Stimulated activated CD4-positive, alpha-beta T cell treated with anti-CD3 and anti-CD28 coated beads, Interleukin-1b, Interleukin-23, amount 100 ng/mL, for 48 hours (primary cell): Measurements from ENCODE around the gene TAF1B.

Experiments used
- DNase-seq: peaks from one replicate; pipeline ENCODE4 v3.0.0-alpha.2; 2020

TAF1B gene

DNA sequence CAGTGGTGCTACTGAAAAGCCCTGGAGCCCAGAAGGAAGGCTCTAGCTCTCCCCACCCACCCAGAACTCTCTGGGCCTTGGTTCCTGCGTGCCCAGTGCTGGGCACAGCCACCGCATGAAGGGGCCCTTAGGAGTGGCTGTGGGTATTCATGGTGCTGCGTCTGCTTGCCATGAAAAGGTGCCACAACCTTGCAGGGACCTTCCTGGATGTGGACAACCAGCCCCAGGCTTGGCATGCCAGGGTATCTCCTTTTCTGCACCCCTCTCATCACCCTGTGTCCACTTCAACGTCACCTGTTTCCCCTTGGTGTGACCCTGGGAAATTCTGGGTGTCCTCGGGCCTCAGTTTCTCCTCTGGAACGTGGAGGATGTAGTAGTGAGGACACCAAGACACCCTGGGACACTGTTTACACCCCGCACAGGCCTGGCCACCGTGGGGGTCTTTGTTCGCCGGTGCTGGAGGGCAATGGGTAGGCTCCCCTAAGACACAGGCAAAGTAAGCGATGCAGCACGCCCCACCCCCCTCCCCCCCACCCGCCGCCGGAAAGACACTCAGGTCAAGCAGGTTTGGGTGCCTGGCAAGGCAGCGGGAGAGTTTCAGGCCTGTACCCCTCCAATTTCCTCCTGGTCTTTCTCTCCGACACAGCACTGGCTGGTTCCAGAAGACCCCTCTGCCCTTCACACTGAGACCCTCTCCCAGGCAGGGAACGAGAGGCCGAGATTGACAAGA is 34.8 kb upstream of the TAF1B start:
- no peak for DNase-seq

- DNase-seq, result no peak
Measured at GRCh38 chr2:9809064-9809356, 34.3 kb upstream of the TAF1B start.

DNA sequence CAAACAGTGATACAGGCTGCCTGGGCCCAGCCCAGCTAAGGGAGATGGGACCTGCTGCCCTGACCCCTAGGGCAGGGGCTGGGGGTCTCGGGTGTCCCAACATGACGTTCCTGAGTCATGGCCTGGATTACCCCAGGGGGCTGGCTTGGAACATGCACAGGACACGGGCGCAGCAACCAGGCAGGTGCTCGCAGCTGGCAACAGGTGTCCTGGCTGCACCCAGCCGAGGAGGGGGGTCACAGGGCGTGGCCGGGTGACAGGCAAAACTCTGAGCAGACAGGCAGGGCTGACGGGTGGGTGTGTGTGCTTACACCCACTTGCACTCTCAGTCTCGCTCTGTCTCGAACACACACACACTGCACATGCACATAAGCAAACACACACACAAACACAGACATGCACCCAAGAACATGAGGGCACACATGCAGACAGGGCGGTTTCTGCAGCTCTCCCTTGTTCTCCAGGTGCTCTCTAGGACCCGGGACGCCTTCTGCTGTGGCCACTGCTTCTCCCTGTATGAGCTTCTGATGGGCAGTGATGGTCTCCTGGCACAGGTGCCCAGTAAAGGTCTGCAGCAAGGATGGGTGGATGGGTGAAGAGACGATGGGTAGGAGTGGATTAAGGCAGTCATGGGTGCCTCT is 33.7 kb upstream of the TAF1B start:
- DNase-seq, result no peak

DNA sequence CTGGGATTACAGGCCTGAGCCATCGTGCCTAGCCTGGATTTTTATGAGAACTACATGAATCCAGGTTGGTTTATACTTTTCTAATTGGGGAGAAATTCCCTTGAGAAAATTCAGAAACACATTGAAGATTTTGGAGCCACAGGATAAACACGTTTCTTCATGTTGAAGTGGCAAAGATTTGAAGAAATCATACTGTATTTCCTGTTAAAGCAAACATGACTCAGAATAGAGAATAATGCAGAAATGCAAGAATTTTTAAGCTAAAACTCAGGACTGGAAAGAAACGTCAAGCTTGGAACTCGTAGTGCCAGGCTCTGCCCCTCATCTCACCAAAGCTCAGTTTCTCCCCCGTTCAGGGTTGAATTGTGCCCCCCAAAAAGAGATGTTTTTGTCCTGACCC is 32.1 kb upstream of the TAF1B start:
- no peak for DNase-seq

GRCh38 chr2:9811679-9812511 is 31.4 kb upstream of the TAF1B start:
- no peak for DNase-seq

DNA sequence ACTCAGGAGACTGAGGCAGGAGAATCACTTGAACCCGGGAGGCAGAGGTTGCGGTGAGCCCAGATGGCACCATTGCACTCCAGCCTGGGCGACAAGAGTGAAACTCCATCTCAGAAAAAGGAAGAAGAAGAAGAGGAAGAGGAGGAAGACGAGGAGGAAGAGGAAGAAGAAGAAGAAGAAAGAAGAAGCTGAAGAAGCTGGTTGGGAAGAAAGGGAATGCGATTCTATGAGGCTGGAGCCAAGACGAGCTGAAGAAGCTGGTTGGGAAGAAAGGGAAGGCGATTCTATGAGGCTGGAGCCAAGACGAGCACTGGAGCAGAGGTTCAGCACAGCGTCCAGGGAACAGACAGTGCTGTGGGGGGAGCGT is 30.3 kb upstream of the TAF1B start:
- no peak for DNase-seq

GRCh38 chr2:9813312-9814128 is 29.8 kb upstream of the TAF1B start:
- DNase-seq, result peak; percentile 66

GRCh38 chr2:9814129-9814868 is 29.0 kb upstream of the TAF1B start:
- DNase-seq, result no peak

DNA sequence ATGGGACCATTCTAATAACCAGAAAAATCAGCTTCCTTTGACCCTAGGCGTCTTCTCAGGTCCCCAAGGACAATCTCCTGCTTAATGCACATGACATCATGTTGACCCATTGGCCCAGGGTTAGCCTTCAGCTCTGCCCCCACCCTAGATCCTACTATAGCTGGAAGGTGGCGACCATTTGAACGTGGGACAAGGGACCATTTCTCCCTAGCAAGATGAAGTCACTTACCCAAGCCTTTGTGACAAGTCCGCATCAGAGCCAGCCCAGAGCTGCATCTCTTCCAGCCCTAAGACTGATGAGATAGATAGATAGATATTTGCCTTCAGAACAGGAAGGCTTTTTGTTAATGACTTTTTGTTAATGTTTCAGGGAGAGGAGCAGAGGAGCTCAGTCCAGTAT is 28.2 kb upstream of the TAF1B start:
- no peak for DNase-seq

DNA sequence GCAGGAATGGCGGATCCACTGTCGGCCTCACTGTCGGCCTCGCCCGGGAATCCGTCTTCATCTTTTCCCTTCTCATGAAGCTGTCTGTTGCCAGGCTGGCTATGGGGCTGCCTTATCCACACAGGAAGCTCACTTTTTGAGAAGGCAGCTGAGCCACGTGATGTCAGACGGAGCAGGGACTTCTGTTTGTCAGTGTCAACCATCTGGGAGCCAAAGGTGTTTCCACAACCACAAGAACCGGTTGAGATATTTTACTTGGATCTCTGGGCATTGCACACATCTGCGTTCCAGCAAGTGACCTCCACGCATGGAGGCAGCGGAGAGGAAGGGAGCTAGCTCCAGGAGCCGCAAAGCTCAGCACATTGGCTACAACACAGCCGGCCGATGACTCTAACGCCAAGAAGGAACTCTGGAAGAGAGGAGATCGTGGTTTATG is 27.4 kb upstream of the TAF1B start:
- DNase-seq, result no peak

DNA sequence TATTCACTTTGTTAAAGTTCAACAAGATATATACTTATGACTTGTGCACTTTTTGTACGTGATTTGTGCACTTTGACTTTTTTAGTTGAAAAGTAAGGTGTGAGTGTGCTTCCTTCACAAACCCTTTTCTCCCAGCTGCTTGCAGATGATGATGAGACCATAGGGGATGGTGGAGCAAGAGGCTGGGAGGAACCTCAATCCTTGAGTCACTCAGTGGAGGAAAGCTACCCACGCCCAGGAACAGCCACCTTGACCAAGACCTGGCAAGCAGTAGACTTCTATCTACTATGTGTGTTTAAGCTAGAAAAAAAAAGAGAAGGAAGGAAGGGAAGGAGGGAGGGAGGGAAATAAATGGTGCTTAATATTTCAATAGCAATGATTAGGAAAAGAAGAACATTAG is 25.2 kb upstream of the TAF1B start:
- no peak for DNase-seq

GRCh38 chr2:9819551-9819950 is 23.7 kb upstream of the TAF1B start:
- DNase-seq, result no peak

GRCh38 chr2:9820020-9820973 is 23.0 kb upstream of the TAF1B start:
- no peak for DNase-seq

GRCh38 chr2:9821805-9822445 is 21.3 kb upstream of the TAF1B start:
- no peak for DNase-seq

- no peak for DNase-seq
Measured at GRCh38 chr2:9824441-9824840, 18.8 kb upstream of the TAF1B start.

- no peak for DNase-seq
Measured at GRCh38 chr2:9824956-9825720, 18.1 kb upstream of the TAF1B start.

DNA sequence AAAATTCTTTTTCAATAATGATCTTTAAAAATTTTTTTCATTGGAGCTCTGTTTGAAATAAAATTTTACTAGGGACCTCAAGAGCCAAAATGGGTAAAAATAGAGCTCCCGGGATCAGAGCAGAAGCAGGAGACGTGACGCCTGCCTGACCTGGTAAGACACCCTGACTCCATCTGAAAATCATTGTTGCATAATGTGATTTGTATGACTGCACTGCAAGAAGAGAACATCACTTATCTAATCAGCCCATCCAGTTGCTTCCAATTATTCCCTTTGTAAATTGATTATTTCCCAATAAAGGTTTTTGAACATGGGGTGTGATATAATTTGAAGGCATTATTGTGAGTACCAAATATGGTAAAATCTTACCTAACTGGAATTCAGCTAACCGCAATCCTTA is 17.1 kb upstream of the TAF1B start:
- no peak for DNase-seq

DNA sequence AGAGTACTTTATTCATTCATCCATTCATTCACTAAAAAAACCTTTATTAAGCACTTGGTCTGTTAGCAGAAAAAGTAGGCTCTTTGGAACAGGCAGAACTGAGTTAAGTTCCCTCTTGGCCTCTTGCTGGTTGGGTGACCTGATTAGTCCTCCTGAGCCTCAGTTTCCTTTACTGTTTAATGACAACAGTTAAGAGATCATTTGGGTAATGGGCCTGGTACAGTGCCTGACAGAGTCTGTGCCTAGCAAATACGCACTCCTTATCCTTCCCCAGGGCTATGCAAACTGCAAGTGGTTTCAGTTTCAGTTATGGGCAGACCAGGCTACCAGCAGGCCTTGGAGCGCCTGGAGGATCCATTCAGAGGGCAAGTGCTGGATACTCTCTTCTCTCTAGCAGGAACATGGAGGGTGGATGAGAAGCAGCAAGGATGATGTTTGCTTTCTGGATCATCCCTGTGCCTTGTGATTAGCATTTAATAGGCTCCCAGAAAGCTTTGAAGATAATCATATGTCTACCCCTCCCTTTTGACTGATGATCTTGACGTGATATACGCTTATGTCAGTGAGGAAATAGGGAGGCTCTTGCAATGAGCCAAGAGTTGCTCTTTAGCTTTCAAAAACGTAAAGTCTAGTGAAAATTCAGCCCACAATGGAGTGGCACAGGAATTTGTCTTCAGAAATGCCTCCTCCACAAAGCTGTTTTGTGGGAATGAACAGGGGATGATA is 12.4 kb upstream of the TAF1B start:
- DNase-seq, result no peak

DNA sequence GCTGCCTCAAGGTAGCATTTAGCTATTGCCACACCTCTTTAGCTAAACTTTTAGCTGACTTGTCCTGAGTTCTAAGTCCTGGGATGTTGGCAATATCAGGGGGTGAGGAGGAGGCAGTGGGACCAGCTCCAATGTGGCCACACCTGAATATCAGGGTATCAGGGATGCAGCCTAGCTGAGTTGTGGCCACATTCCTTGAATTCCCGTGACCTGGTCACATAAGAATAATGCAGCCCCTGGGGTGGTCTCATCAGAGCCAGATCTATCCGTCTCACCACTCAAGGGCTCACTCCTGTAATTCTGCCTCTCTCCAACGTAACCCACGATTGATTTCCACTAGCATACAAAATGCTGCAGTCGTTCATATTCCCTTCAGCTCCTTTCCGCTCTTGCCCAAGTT is 11.6 kb upstream of the TAF1B start:
- DNase-seq, result no peak
